T-helper 22 cell (primary cell): Measurements from ENCODE around the gene MRPL32.
"Not testable (repeated sequence)": the region's sequence is repeated elsewhere in the genome, so short reads cannot be mapped to it uniquely, and the experiment has no call there.

Source experiments
- DNase-seq: peaks from one replicate; pipeline ENCODE4 v3.0.0-alpha.2; 2020; ENCODE audit warnings: low read depth

The MRPL32 gene

GRCh38 chr7:42931834-42932651 lies at the start of gene MRPL32, which contains the start of gene PSMA2:
TSS of gene MRPL32 (plus strand) at chr7:42932376. CDS start at chr7:42932387, 11 bp downstream.
TSS of gene PSMA2 (minus strand) at chr7:42932174. CDS start at chr7:42932158, 16 bp downstream.
- DNase-seq: peak; percentile 93

- no peak for DNase-seq
Observed at GRCh38 chr7:42883950-42884349, 48.2 kb upstream of the MRPL32 start.

- not testable (repeated sequence) for DNase-seq
Observed at GRCh38 chr7:42885183-42885582, 47.0 kb upstream of the MRPL32 start.

- no peak for DNase-seq
Observed at GRCh38 chr7:42886129-42886528, 46.0 kb upstream of the MRPL32 start.

GRCh38 chr7:42886893-42887505 lies 45.2 kb upstream of the MRPL32 start:
- DNase-seq: no peak

- no peak for DNase-seq
Observed at GRCh38 chr7:42893346-42894240, 38.6 kb upstream of the MRPL32 start.

GRCh38 chr7:42900842-42901241 lies 31.3 kb upstream of the MRPL32 start:
- DNase-seq: no peak

GRCh38 chr7:42902331-42902730 lies 29.8 kb upstream of the MRPL32 start:
- no peak for DNase-seq

- no peak for DNase-seq
Observed at GRCh38 chr7:42906181-42906580, 26.0 kb upstream of the MRPL32 start.

- DNase-seq: no peak
Observed at GRCh38 chr7:42907316-42907715, 24.9 kb upstream of the MRPL32 start.

- no peak for DNase-seq
Observed at GRCh38 chr7:42910306-42910705, 21.9 kb upstream of the MRPL32 start.

GRCh38 chr7:42911454-42912447 lies 20.4 kb upstream of the MRPL32 start, which contains the start of gene C7orf25:
TSS of gene C7orf25 (minus strand) at chr7:42912070. CDS start at chr7:42910900, 1,170 bp downstream.
- peak; percentile 93 for DNase-seq

- no peak for DNase-seq
Observed at GRCh38 chr7:42913591-42913990, 18.6 kb upstream of the MRPL32 start.

- DNase-seq: no peak
Observed at GRCh38 chr7:42914009-42914408, 18.2 kb upstream of the MRPL32 start.

GRCh38 chr7:42914421-42915045 lies 17.6 kb upstream of the MRPL32 start:
- no peak for DNase-seq

- DNase-seq: no peak
Observed at GRCh38 chr7:42915356-42915755, 16.8 kb upstream of the MRPL32 start.

- no peak for DNase-seq
Observed at GRCh38 chr7:42922017-42922753, 10.0 kb upstream of the MRPL32 start.

- DNase-seq: no peak
Observed at GRCh38 chr7:42924223-42924838, 7.8 kb upstream of the MRPL32 start.

GRCh38 chr7:42925630-42926029 lies 6.5 kb upstream of the MRPL32 start:
- no peak for DNase-seq
